ENCODE data around the gene SLC6A20. TPM values are rescaled to one million over a fixed set of nuclear protein-coding genes. Genes with fewer than 3 reads are reported as not detected.
A peak's percentile ranks its signal among the peaks of the same experiment; 100 is the strongest.

Gene SLC6A20
- total and polyA plus RNA-seq, 2 experiments from 2014 or later = 0.05 to 0.14 TPM

GRCh38 chr3:45719655-45720487 is 76.5 kb downstream of the SLC6A20 start:
- no peak overlapping the region for H3K4me2 ChIP-seq
- H3K4me3 Mint-ChIP-seq = no peak overlapping the region
- DNase-seq (ENCODE audit: low spot score) (no peak), ATAC-seq (no peak)
- H3K4me1 ChIP-seq (ENCODE audit: insufficient read depth) = no peaks in the 10 kb centered on the region
- no peaks in the 10 kb centered on the region for H3K9me2 ChIP-seq (ENCODE audit: insufficient read depth)
- peak overlapping the region; percentile 29; the same call in 1 of the 2 replicates for H3K27ac ChIP-seq (ENCODE audit: low read depth)
- H3K9me3 Mint-ChIP-seq = no peaks in the 10 kb centered on the region
- no peak overlapping the region for H2AFZ ChIP-seq
- peaks cover 5% of the 10 kb centered on the region; the same call in 1 of the 2 replicates for H4K20me1 ChIP-seq (replicated peaks; ENCODE audit: insufficient read depth)
- H3K36me3 ChIP-seq (ENCODE audit: insufficient read depth) = peaks cover 23% of the 10 kb centered on the region
- no peak for TF ChIP-seq EZH2 (IDR thresholded peaks at IDR 0.05; ENCODE audit: low read depth, unreplicated experiment)
- TF ChIP-seq ZNF114 (CRISPR knock-in tag; IDR thresholded peaks at IDR 0.05) = no peak
- TF ChIP-seq CTCF (conservative IDR thresholded peaks at IDR 0.05; ENCODE audit: low read depth in 2 of 2) = no peak
- no peak for TF ChIP-seq STAT1 (IDR thresholded peaks at IDR 0.05; ENCODE audit: unreplicated experiment)
- TF ChIP-seq CREB1 (CRISPR knock-in tag; IDR thresholded peaks at IDR 0.05; ENCODE audit: low read depth) = no peak
- TF ChIP-seq ETS1 (IDR thresholded peaks at IDR 0.05) = no peak
- no peak for TF ChIP-seq EZH2phosphoT487 (IDR thresholded peaks at IDR 0.05; ENCODE audit: unreplicated experiment)
- no peak for TF ChIP-seq JUNB (IDR thresholded peaks at IDR 0.05; ENCODE audit: unreplicated experiment)
- no peak for TF ChIP-seq ZNF462 (CRISPR knock-in tag; IDR thresholded peaks at IDR 0.05)
- TF ChIP-seq POLR2AphosphoS5 (IDR thresholded peaks at IDR 0.05; ENCODE audit: low read depth) = no peak
- TF ChIP-seq NANOG (IDR thresholded peaks at IDR 0.05; ENCODE audit: borderline replicate concordance) = no peak
- no peak for TF ChIP-seq REST (IDR thresholded peaks at IDR 0.05; ENCODE audit: unreplicated experiment)
- no peak for TF ChIP-seq ZNF331 (CRISPR knock-in tag; IDR thresholded peaks at IDR 0.05; ENCODE audit: low read depth)
- H3K36me3 Mint-ChIP-seq (ENCODE audit: low read depth) = peaks cover 46% of the 10 kb centered on the region
- no peak overlapping the region for H3K27ac Mint-ChIP-seq
- H3K27me3 ChIP-seq (ENCODE audit: insufficient read depth) = no peaks in the 10 kb centered on the region
- H3F3A ChIP-seq (replicated peaks; ENCODE audit: low read depth) = no peaks in the 10 kb centered on the region; the same call in 1 of the 2 replicates
- no peaks in the 10 kb centered on the region; the same call in 1 of the 3 replicates for H3K4me1 Mint-ChIP-seq
- peaks cover 2% of the 10 kb centered on the region for H3K27me3 Mint-ChIP-seq (ENCODE audit: insufficient read depth, low read depth, poor library complexity)
- no peak overlapping the region for H3K4me3 ChIP-seq
- H3K79me2 ChIP-seq (replicated peaks; ENCODE audit: insufficient read depth) = peaks cover 11% of the 10 kb centered on the region; the same call in 1 of the 2 replicates
